AG20443 (cell line): ENCODE results near the gene OR1E2.
"Not testable (repeated sequence)": the region's sequence is repeated elsewhere in the genome, so short reads cannot be mapped to it uniquely, and the experiment has no call there.

Experiments used
- DNase-seq: peaks from one replicate; pipeline ENCODE4 v3.0.0; 2012; ENCODE audit warnings: low spot score, mixed read lengths

OR1E2 gene

DNA sequence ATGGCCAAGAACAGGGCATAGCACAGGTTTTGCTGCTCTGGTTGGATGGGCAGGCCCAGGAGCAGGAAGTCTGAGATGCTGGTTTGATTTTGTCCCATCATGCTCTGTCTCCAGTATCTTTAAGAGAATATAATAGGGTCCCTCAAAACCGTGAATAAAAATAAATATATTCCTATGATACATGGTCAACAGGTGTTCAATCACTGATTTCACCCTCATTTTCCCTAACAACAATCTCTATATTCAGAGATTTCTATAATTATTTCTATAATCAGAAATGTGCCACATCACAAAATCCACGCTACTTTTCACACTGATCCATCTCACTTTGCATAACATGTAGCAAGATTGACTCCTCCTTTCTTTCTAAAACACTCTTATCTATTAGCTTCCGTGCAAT lies at the start of gene OR1E2:
Gene OR1E2 (minus strand): TSS at position 101 of the 400 bp plus-strand sequence. CDS start 0 bp downstream, at position 101.
- DNase-seq, result no peak

- DNase-seq, result no peak
Measured at GRCh38 chr17:3482852-3483251, 49.2 kb upstream of the OR1E2 start.

DNA sequence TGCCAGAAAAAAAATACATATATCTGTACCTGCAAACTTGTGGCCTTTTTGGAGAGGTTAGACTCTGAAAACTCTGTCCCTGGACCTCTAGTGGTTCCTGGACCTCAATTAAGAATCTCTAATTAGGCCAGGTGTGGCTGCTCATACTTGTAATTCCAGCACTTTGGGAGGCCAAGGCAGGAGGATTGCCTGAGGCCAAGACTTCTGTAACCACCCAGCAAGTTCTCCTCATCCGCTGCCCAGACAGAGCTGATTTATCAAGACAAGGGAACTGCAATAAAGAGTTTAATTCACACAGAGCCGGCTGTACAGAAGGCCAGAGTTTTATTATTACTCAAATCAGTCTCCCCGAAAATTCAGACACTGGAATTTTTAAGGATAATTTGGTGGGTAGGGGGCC lies 46.3 kb upstream of the OR1E2 start:
- DNase-seq, result no peak

- DNase-seq, result peak; percentile 52
Measured at GRCh38 chr17:3475812-3476610, 42.4 kb upstream of the OR1E2 start, which contains the start of gene ASPA. TSS of gene ASPA (plus strand) at chr17:3475997. CDS start at chr17:3476160, 163 bp downstream.

- DNase-seq, result no peak
Measured at GRCh38 chr17:3475251-3475685, 41.6 kb upstream of the OR1E2 start.

DNA sequence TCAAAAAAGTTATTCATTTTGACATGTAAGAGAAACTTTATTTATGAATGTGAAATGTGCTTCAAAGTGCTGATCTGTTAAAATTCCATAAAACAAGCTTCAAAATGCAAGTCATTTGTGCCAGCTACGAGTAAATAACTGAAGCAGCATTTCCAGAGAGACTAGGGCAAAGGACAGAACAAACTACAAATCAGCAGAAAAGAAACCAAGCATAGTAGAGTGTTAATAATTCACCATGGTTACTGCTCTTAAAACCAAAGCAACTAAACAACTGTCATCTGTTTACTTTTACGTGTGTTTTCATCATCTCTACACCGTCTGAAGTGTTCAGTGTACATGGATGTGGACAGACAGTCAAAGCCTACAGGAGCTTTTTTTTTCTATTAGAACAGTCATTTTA lies 40.6 kb upstream of the OR1E2 start:
- DNase-seq, result no peak

DNA sequence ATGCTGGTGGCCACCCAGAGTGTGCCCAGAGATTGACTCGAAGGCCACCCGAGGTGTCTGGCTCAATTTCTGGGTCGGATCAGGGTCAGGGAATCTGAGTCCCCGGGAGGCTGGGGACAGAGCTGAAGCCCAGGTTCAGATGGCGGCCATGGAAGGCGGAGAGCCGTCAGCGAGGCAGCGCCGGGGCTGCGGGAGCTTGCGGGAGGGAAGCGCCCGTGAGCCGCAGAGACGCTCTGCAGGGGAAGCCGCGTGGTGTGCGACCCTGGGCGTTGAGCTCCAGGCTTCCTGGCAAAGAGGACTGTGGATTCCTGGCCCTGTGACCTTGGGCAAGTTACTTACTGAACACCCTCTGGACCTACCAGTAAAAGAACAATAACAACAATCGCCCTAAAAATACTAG lies 38.5 kb upstream of the OR1E2 start:
- DNase-seq, result no peak

GRCh38 chr17:3471599-3471998 lies 38.0 kb upstream of the OR1E2 start, which contains the start of gene SPATA22:
TSS of gene SPATA22 (minus strand) at chr17:3471819. CDS start at chr17:3469325, 2,494 bp downstream.
- no peak for DNase-seq

- no peak for DNase-seq
Measured at GRCh38 chr17:3469529-3469928, 35.9 kb upstream of the OR1E2 start.

DNA sequence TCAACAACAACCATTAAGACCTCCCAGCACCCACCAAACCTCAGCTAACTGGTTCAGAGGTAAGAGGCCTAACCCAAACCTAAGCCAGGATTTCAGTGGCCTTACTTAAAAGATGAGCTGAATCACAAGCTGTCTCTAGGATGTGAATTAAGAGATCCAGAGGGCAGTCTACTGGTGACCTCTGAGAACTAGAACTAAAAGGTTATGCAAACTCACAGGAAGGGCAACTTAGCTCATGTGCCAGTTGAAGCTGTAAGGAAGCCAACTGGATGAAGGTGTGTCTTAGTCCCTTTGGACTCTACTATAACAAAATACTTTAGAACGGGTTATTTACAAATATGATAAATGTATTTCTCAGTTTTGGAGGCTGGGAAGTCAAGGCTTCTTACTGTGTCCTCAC lies 32.7 kb upstream of the OR1E2 start:
- DNase-seq, result not testable (repeated sequence)

DNA sequence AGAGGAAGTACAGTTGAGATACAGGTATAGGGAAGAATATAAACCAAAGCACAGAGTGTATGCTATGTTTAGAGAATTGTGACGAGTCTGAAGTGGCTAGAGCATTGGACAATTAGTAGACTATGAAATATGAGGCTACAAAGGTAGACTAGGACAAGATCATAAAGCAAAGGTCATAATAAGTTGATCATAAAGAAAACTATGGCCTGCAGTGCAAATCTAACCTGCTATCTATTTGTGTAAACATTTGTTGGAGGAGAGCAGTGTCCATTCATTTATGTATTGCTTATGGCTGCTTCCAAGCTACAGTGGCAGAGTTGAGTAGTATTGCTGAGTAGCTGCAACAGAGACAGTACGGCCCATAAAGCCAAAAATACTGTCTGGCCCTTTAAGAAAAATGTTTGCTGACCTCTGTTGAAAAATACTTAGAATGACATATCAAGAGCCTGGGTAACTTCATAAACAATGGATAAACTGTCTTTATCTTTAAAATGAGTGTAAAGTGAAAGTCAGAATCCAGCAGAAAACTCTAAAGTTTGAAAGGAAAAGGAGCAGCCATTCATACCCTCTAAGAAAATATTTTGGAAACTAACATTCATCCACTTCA lies 14.5 kb upstream of the OR1E2 start:
- DNase-seq, result no peak

DNA sequence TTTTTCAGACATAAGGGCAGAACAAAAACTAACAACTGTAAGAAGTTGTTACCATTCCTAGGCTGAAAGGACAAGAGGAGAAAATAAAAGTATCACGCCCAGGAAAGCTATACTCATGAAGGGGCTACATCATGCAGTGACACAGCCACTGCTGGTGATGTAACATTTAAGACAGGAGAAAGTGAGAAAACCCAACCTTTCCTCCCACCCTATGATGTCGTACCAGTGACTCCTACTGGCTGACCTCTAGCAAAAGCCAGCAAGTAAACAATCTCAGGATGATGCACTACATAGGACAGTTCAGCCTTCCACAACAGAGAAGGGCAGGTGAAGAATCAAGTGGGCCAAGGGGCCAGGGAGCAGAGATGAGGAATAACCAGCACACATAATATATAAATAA lies 14.0 kb upstream of the OR1E2 start:
- no peak for DNase-seq

DNA sequence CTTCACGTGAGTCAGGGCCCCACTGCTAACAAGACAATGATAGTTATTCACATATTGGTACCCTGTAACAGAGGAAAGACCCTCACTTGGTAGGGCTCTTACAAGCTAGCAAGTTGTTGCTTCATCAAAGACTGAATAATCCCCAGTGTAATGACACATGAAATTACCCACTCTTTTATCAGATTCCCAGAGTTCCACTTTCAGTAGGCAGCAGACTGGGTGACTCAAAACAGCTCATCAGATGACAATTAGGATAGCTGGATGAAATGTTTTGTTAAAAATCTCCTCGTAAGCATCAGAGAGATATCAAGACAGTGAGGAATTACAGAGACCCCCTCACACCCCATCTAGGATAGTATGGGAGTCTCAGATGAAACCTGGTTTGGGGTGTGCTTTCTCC lies 6.8 kb upstream of the OR1E2 start:
- DNase-seq, result no peak

DNA sequence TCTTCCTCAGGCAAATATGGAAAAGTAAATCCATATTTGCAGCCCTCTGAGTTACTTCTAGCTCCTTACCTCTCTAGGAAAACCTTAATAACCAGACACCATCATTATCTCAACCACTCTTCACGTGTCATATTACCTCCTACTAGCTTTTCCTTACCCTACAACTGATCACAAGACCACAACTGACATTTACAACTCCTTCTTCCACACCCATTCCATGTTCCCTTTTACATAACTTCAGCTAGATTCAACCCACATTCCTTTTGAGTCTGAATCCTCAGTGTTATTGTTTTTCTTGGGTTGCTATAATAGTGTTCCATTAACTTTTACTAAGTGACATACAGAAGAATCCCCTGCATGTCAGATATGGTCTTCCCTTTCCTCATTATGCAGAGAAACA lies 4.7 kb upstream of the OR1E2 start:
- no peak for DNase-seq

GRCh38 chr17:3433215-3433614 lies 426 bp downstream of the OR1E2 start:
- DNase-seq, result not testable (repeated sequence)

DNA sequence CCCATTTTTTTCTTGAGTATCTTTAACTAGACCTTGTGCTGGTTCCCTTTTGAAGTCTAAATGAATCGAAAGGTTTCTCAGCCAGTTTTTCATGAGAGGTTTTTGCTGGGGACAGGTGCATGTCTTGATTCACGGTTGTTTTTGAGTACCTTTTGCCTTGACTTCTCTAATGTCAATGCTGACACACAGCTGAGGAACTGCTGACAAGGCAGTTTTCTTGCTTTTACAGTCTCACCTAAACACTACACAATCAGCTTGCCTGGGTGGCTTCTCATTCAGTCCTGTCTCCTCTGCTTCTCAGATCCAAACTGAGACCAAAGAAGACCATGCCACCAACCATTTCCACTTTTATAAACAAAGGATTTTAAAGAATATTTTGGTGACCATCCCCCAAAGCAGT lies 15.4 kb downstream of the OR1E2 start:
- DNase-seq, result no peak

DNA sequence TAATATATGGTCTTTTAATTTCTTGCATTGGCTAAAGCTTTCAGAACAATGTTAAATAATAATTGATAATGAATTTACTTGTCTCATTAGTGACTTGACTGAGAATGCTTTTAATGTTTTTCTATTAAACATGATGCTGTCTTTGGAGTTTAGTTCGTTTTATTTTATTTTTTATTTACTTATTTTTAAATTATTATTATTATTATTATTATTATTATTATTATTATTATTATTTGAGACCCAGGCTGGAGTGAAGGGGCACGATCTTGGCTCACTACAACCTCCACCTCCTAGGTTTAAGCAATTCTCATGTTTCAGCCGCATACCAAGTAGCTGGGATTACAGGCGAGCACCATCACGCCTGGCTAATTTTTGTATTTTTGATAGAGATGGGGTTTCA lies 18.0 kb downstream of the OR1E2 start:
- no peak for DNase-seq

DNA sequence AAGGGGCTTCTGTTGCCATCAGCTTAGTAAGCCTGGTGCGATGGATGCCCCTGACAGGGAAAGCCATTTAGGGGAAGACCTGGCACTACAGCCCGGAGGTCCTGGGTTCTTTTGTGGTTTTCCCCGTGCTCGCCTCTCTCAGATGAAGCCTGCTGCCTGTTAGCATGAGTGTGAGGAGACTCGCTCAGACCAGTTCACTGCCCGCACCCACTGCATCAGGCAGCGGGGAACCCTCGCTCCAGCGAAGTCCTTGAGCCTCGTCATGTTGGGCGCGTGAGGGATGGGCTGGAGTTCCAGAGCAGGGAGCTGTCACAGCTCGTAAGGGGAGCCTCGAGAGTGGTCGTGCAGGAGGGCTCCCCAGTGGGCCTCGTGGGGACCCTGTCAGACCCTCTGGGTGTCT lies 21.4 kb downstream of the OR1E2 start:
- not testable (repeated sequence) for DNase-seq

DNA sequence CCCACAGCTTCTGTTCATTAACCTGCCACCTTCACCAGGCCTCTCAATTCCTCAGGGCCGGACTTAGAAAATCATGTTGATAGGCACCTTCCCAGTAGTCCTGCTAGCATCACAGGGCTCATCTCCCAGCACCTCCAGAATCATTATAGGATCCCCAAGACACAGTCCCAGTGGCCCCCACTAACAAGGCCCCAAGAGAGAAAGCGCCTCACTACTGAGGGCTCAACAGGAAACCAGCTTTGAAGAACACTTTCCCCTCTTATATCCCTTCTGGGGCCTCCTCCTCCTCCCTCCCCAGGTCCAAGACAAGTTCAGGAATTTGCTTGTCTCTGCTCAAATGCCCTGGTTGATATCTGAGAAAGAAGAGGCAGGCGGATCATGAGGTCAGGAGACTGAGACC lies 22.6 kb downstream of the OR1E2 start, which contains the start of gene OR3A3:
Gene OR3A3 (plus strand): TSS at position 301 of the 400 bp plus-strand sequence.
- DNase-seq, result no peak

DNA sequence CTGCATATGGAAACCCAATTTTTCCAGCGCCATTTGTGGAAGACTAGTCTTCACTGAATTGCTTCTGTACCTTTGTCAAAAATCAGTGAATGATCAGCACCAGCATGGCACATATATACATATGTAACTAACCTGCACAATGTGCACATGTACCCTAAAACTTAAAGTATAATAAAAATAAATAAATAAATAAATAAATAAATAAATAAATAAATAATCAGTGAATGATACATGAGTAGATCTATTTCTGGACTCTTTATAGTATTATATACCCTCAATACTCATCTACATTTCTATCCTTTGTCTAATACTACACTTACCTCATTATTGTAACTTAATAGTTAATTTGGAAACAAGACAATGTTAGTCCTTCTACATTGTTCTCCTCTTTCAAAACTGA lies 29.8 kb downstream of the OR1E2 start:
- DNase-seq, result not testable (repeated sequence)

DNA sequence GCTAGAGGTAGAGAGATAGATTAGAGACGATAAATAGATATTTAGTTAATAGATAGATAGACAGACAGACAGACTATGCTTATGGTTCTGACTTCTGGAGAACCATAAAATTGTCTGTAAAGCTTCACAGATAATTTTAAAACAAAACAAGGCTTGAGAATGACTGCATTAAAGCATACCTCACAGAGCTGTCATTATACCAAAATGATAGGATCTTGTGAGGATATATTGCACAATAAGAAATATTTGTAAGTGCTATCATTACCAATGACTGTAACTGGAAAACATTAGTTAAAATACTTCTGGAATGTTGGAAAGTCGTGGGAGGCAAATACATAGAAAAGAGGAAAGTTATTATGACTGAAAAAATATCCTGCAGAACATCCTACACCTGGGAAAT lies 31.9 kb downstream of the OR1E2 start:
- DNase-seq, result no peak

DNA sequence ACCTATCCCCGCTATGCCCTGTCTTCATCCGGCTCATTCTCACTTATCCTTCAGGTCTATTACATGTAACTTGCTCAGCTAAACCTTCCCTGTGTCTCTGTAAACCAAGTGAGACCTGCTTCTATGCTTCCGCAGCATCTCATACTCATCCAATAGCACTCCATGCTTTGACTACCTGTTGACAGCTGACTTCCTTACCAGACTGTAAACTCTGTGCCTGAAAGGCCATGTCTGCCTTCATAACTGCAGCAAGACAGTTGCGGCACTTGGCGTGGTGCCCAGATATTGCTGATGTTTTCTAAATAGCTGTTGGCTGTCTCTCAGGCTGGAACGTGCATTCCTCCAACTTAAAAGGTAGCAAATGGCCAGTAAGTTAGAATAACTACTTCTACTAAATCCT lies 33.6 kb downstream of the OR1E2 start:
- DNase-seq, result no peak

GRCh38 chr17:3398310-3398709 lies 35.3 kb downstream of the OR1E2 start, which contains the start of gene OR1E1:
TSS of gene OR1E1 (minus strand) at chr17:3398410. CDS start at chr17:3398410, 0 bp downstream.
- no peak for DNase-seq
